ENCODE results near the gene HMG20A.

The HMG20A gene

DNA sequence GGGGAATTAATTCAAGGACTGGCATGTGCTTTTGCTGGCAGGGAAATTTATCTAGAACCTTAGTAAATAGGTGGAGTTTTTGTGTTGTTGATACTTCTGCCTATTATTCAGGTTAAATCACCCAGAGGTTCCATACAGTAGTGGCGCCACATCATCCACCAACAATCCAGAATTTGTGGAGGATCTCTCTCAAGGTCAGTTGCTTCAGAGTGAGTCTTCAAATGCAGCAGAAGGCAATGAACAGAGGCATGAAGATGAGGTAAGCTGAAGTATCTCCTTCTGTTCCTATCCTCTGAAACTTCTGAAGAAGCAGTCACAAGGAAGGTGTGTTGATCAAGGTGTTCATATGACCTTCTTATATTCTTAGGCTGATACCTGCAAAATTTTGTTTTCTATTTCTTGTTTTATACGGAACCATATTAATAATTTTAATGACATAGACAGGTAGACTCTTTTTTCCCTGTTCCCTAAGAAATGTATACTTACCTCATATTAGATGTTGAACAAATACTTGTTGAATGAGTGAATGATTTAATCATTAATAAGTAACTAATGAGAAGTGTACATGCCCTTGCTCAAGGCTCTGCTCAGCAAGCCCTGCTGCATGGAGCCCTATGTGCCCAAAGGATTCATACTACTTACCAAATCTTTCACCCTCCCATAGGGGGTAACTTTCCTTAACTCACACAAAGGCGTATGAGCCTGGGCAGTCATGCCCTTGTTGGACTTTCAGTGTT, 43.6 kb downstream of the HMG20A start:
- peaks cover 74% of the 10 kb centered on the region for H3K36me3 ChIP-seq (ENCODE audit: low read depth)
- H3K27ac ChIP-seq (ENCODE audit: poor library complexity, severe bottlenecking): no peak overlapping the region
- no peaks in the 10 kb centered on the region for H3K9me3 ChIP-seq (ENCODE audit: severe bottlenecking)
- H3K4me1 ChIP-seq (ENCODE audit: insufficient read depth, poor library complexity, severe bottlenecking): no peaks in the 10 kb centered on the region
- TF ChIP-seq, protein P1, sequence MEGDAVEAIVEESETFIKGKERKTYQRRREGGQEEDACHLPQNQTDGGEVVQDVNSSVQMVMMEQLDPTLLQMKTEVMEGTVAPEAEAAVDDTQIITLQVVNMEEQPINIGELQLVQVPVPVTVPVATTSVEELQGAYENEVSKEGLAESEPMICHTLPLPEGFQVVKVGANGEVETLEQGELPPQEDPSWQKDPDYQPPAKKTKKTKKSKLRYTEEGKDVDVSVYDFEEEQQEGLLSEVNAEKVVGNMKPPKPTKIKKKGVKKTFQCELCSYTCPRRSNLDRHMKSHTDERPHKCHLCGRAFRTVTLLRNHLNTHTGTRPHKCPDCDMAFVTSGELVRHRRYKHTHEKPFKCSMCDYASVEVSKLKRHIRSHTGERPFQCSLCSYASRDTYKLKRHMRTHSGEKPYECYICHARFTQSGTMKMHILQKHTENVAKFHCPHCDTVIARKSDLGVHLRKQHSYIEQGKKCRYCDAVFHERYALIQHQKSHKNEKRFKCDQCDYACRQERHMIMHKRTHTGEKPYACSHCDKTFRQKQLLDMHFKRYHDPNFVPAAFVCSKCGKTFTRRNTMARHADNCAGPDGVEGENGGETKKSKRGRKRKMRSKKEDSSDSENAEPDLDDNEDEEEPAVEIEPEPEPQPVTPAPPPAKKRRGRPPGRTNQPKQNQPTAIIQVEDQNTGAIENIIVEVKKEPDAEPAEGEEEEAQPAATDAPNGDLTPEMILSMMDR (IDR thresholded peaks at IDR 0.05; ENCODE audit: poor library complexity, severe bottlenecking): no peak
- no peak for DNase-seq (ENCODE audit: low spot score)
- no peaks in the 10 kb centered on the region for H3K27me3 ChIP-seq (ENCODE audit: insufficient read depth, poor library complexity, severe bottlenecking)
- no peak overlapping the region for H3K4me3 ChIP-seq (ENCODE audit: severe bottlenecking)
- ATAC-seq (ENCODE audit: low read depth): no peak

DNA sequence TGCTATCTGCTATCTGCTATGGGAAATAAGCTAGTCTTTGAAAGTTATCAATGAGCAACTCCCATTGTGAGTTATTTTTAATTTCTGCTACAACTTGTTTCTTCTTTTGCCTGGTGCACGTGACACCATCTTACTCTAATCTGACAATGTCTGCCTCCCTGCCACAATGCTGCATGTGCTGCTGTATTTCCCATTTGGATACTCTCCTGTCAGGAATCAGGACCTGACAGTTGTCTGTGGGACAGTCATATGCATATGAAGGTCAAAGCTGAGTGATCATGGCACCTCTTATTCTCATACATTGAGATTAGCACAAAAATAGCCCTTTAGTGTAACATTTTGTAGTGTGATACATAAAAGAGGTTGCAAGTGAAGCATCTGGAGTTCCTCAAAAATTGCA, 45.8 kb downstream of the HMG20A start:
- Histone ChIP-seq H3K36me3 (ENCODE audit: low read depth) (peaks cover 82% of the 10 kb centered on the region), H3K4me1 (ENCODE audit: insufficient read depth, poor library complexity, severe bottlenecking) (no peaks in the 10 kb centered on the region), H3K27ac (ENCODE audit: poor library complexity, severe bottlenecking) (no peak overlapping the region), H3K4me3 (ENCODE audit: severe bottlenecking) (no peak overlapping the region), H3K27me3 (ENCODE audit: insufficient read depth, poor library complexity, severe bottlenecking) (no peaks in the 10 kb centered on the region), H3K9me3 (ENCODE audit: severe bottlenecking) (no peaks in the 10 kb centered on the region)
- TF ChIP-seq, protein P1 (IDR thresholded peaks at IDR 0.05; ENCODE audit: poor library complexity, severe bottlenecking): no peak
- ATAC-seq (ENCODE audit: low read depth) (no peak), DNase-seq (ENCODE audit: low spot score) (no peak)

DNA sequence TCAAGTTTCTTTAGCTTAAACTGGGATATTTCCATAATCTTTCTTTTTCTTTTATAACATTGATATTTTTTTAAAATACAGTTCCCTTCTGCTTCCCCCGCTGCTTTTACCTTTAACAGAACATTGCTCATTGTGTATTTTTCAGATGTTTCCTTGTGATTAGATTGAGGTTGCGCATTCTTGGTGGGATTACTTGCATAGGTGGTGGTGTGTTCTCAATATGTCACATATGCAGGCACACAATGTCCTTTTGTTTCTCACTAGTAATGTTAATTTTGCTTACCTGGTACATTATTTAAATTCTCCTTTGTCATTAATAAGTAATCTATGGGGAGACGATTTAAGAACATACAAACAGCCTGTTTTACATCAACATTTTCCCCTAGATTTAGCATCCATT, 48.2 kb downstream of the HMG20A start:
- H3K27me3 ChIP-seq (ENCODE audit: insufficient read depth, poor library complexity, severe bottlenecking): no peaks in the 10 kb centered on the region
- DNase-seq (ENCODE audit: low spot score) (no peak), ATAC-seq (ENCODE audit: low read depth) (no peak)
- no peaks in the 10 kb centered on the region for H3K9me3 ChIP-seq (ENCODE audit: severe bottlenecking)
- H3K4me3 ChIP-seq (ENCODE audit: severe bottlenecking): no peak overlapping the region
- no peak overlapping the region for H3K27ac ChIP-seq (ENCODE audit: poor library complexity, severe bottlenecking)
- TF ChIP-seq, protein P1 (IDR thresholded peaks at IDR 0.05; ENCODE audit: poor library complexity, severe bottlenecking): no peak
- H3K4me1 ChIP-seq (ENCODE audit: insufficient read depth, poor library complexity, severe bottlenecking): no peaks in the 10 kb centered on the region
- peaks cover 89% of the 10 kb centered on the region for H3K36me3 ChIP-seq (ENCODE audit: low read depth)

DNA sequence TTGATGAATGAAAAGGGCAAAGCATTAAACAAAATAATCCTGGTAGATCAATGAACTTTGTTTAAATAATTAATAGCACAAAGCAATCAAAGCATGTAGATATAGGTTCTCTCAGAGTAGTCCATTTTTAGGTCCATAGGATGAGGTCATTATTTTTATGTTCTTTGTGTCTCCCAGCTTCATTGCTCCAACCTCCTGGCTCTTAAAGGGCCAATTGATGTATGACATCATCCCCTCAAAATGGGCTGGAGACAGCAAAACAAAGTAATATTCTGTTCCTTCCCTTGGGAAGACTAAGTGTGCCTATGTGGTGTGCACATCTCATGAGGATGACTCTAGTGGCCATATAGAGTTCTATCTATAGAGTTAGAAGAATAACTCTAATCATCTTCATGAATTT, 49.5 kb downstream of the HMG20A start:
- H3K4me1 ChIP-seq (ENCODE audit: insufficient read depth, poor library complexity, severe bottlenecking): no peaks in the 10 kb centered on the region
- TF ChIP-seq, protein P1 (IDR thresholded peaks at IDR 0.05; ENCODE audit: poor library complexity, severe bottlenecking): no peak
- peaks cover 79% of the 10 kb centered on the region for H3K36me3 ChIP-seq (ENCODE audit: low read depth)
- ATAC-seq (ENCODE audit: low read depth) (no peak), DNase-seq (ENCODE audit: low spot score) (no peak)
- H3K4me3 ChIP-seq (ENCODE audit: severe bottlenecking): no peak overlapping the region
- no peaks in the 10 kb centered on the region for H3K27me3 ChIP-seq (ENCODE audit: insufficient read depth, poor library complexity, severe bottlenecking)
- no peaks in the 10 kb centered on the region for H3K9me3 ChIP-seq (ENCODE audit: severe bottlenecking)
- H3K27ac ChIP-seq (ENCODE audit: poor library complexity, severe bottlenecking): no peak overlapping the region

DNA sequence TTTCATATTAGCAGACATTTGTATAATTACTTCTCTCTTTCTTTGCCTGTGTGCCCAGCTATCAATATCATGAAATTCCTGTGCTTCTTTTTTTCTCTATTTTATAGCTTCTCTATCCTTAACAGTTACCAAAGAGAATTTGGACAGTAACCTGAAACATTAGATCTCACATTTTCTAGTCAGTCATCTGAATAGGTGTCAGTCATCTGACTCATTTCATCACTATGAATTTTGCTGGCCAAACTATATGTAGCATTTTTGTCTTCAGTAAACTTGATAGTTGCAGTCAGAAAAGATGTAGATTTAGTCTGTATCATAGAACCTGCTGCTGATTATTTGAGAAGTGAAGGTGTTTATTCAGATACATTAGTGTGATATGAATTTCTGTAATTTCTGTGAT, 52.6 kb downstream of the HMG20A start:
- ATAC-seq (ENCODE audit: low read depth): peak; percentile 45; the same call in 1 of the 3 replicates
- no peak overlapping the region for H3K27ac ChIP-seq (ENCODE audit: poor library complexity, severe bottlenecking)
- H3K9me3 ChIP-seq (ENCODE audit: severe bottlenecking): no peaks in the 10 kb centered on the region
- H3K4me1 ChIP-seq (ENCODE audit: insufficient read depth, poor library complexity, severe bottlenecking): no peaks in the 10 kb centered on the region
- no peaks in the 10 kb centered on the region for H3K27me3 ChIP-seq (ENCODE audit: insufficient read depth, poor library complexity, severe bottlenecking)
- no peak for DNase-seq (ENCODE audit: low spot score)
- peaks cover 70% of the 10 kb centered on the region for H3K36me3 ChIP-seq (ENCODE audit: low read depth)
- H3K4me3 ChIP-seq (ENCODE audit: severe bottlenecking): no peak overlapping the region
- TF ChIP-seq, protein P1 (IDR thresholded peaks at IDR 0.05; ENCODE audit: poor library complexity, severe bottlenecking): no peak

Measured in RWPE2 (cell line).